NCI-H460 (cell line): ENCODE data around the gene PLEKHG4. TPM values are rescaled to one million over a fixed set of nuclear protein-coding genes. Genes with fewer than 3 reads are reported as not detected.

ENCODE experiments used
- DNase-seq: peaks from one replicate; pipeline ENCODE4 v3.0.0-alpha.2; 2016; ENCODE audit warnings: low read depth; ENCODE audit errors: extremely low read depth
- total RNA-seq: library from RNA; depleted of rRNA; stranded (reverse); fragments of >200 nt; shearing (Covaris generic); gene quantifications from 2 replicates; pipeline ENCODE4 v1.2.3, GENCODE V29; 2014

PLEKHG4 gene
- total RNA-seq, 1 experiment from 2014 or later = 9.1 TPM

GRCh38 chr16:67244387-67245185 is 34.7 kb upstream of the PLEKHG4 start:
- DNase-seq = peak; percentile 59

GRCh38 chr16:67245186-67245585 is 34.1 kb upstream of the PLEKHG4 start:
- DNase-seq = no peak

DNA sequence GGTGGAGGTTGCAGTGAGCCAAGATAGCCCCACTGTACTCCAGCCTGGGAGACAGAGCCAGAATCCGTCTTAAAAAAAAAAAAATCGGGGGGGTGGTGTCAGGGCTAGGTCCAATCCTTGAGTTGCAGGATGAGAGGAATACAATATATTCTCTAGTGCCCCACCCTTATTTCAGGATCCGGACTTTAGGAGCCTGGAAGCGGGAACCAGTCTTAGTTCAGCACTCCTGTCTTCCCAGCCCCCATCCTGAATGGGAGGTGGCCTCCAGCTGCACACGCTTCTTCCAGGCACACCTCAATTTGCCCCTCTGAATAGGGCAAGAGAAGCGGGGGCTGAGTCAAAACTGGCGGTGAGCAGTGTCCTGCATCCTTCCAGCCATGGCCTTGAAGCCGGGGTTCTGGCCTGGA is 33.7 kb upstream of the PLEKHG4 start:
- no peak for DNase-seq

GRCh38 chr16:67246081-67246755 is 33.1 kb upstream of the PLEKHG4 start:
- DNase-seq = peak; percentile 69

DNA sequence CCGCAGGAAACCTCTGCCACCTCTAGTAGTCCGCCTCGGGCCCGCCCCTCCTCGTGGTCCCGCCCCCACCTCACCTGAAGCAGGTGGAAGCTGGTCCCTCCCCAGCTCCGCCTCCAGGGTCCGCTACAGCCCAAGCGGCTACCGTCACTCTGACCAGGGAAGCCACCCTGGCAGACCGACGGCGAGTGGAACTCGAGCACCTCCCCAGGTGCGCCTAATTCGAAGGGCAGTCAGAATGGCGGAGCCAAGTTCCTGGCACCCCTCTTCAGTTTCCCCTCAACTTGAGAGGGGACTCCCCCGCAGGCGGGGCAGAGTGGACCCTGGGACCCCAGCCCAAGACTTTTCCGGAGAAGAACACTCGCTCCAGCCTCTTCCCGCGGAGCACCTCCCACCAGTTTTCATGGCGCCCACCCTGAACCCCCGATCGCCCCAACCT is 32.6 kb upstream of the PLEKHG4 start:
- DNase-seq = no peak

DNA sequence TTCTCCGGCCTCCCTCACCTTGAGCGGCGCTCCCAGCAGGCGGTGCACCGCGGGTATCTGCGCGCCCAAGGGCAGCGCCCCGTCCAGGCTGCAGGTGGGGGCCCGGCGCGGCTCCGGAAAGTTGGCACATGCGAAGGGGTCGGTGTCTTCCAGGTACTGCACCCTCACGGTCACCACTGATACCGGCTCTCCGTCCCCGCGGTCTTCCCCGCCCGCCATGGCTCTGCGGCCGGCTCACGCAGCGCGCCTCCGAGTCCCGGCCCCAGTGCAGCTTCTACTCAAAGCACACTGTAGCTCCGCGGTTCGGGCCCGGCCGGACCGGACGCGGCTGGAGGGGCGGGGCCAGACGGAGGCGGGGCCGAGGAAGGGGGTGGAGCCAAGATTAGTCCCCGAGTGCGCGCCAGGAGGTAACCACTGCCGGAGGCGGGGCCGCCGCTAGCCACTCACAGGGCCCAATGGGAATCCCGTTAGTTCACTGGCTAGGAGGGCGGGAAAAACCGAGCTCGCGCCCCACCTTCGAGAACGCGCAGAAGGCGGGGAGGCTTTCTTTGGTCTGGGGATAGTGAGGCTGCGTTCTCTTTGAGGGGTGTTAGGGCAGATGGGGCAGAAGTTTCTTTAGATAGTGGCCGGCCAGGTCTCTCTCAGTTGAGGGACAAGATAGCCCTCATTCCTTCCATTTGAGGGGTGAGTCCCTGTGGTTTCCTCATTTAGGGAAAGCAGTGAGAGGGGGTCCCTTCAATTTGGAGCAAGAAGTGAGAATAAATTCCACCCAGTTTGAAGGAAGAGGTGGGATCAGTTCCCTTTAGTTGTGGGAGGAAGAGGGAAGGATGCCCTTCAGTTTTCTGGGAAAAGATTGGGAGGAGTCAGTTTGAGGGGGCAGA is 31.9 kb upstream of the PLEKHG4 start, which contains the start of gene FHOD1:
TSS of gene FHOD1 (minus strand) at position 290 of the 881 bp plus-strand sequence. CDS start at position 219, 71 bp downstream.
- DNase-seq = peak; percentile 98

DNA sequence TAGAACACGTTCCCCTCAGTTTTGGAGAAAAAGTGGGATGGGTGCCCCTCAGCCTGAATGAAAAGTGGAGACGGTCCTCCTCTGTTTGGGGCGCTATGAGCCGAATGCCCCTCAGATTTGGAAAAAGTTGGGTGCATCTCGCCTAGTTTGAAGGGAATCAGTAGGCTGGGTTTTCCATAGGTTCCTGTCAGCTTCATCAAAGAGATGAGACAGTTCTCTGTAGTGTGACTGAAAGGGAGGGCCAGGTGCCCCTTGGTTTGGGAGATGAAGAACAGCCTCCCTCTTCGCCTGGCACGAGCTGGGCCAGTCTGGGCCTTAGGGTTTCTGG is 31.3 kb upstream of the PLEKHG4 start:
- no peak for DNase-seq

DNA sequence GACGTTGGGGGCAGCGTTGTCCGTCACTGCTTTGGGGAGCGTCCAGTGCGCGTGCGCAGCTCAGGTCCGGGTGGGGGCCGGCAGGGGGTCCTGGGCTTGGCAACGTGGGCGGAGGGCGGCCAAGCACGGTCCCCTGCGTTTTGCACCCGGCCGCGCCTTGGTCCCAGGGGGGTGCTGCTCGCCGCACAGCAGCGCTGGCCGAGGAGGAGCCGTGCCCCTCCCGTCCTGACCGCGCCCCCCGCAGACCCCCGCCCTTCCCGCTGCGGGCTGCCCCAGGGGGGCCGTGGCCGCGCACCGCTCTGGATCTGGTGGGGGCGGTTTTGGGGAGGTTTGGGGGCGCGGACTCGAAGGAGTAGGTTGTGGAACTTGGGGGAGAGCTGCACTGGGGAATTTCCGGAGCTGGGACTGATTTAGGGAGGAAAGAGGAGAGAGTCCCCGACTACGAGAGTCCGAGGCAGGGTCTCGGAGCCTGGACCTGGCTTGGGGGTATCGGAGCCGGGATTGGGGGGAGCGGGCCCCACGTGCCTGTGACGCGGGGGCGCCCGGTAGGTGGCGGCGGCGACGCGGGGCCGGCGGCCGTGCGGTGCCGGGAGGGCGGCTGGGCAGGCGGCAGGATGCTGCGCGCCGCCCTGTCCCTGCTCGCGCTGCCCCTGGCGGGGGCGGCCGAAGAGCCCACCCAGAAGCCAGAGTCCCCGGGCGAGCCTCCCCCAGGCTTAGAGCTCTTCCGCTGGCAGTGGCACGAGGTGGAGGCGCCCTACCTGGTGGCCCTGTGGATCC is 30.7 kb upstream of the PLEKHG4 start, which contains the start of gene SLC9A5:
TSS of gene SLC9A5 (plus strand) at position 579 of the 777 bp plus-strand sequence. CDS start at position 615, 36 bp downstream.
- DNase-seq = no peak

DNA sequence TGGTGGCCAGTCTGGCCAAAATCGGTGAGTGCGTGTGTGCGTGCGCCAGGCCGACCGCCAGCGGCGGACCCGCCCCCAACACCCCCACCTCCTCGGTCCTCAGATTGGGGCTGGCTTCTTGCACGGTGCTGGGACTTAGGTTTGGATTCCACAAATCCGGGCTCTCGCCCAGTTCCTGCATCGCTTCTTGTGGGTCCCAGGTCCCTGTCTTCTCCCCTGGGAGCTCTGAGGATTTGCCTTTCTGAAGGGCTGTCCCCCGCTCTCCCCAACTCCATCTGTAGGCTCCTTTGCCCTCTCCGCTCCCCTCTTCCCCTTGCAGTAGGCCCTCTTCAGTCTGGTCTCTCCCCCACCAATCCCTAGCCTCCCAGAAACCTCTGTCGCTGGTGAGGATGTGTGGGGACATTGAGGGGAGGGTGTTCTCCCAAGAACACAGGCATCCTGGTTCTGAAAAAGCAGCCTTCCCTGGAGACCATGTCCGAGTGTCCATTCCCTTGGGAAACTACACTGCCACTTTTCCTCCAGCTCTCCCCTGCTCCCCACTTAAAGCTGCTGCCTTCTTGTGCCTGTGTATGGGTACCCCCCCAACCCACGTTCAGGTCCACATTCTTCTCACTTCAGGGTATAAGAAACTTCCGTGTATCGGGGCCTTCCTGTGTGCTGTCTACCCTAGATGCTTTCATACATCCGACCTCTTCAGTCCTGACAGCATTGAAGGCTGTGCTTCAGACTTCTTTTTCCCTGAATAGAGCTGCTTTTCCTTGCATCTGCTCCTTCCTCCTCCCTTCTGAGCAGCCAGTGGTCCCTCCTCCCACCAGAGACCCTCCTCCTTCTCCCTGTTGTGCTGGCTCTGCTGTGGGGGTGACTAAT is 29.9 kb upstream of the PLEKHG4 start:
- no peak for DNase-seq

DNA sequence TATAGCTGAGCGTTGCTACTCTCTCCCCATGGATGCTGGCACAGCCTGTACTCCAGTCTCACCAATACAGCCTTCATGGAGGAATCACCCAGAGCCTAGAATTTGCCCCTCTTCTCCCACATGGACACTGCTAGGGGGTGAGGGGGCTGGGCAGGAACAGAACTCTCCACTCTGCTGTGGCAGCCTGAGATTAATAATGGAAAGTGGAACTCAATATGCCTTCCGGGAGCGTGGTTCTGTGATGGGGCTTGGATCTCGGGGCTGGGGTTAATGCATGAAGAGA is 29.3 kb upstream of the PLEKHG4 start:
- DNase-seq = no peak

DNA sequence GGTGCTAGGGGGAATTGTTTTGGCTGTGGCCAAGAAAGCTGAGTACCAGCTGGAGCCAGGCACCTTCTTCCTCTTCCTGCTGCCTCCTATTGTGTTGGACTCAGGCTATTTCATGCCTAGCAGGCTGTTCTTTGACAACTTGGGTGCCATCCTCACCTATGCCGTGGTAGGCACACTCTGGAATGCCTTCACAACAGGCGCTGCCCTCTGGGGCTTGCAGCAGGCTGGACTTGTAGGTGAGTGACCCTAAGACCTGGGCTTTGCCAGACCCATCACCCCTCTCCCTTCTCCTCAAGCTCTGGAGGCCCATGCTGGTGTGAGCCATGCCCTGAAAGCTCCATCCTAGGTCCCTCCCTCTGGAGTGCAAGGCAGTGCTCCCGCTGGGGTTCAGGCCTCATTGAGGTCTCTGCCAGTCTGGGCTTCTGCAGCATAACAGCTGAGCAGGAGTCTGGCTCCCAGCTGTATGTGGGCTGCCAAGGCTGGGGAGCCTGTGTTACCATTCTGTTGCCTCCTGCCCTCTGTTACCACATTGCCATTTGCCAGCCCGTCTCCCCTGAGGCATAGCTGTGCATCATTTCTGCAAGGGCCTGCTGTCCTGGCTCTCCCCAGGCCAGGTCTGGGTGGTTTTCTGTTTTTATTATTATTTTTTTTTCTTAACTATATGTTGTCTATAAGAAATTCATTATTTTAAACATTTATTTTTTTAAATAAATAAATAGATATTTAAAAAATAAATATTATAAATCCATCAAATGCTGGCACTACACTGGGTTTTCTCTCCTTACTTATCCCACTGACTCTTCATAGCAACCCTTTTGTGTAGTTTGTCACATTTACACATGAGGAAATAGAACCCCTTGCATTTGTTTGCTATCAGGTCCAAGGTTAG is 26.5 kb upstream of the PLEKHG4 start:
- no peak for DNase-seq

- no peak for DNase-seq
Measured at GRCh38 chr16:67254801-67255552, 24.4 kb upstream of the PLEKHG4 start.

GRCh38 chr16:67255553-67256221 is 23.6 kb upstream of the PLEKHG4 start:
- DNase-seq = no peak

DNA sequence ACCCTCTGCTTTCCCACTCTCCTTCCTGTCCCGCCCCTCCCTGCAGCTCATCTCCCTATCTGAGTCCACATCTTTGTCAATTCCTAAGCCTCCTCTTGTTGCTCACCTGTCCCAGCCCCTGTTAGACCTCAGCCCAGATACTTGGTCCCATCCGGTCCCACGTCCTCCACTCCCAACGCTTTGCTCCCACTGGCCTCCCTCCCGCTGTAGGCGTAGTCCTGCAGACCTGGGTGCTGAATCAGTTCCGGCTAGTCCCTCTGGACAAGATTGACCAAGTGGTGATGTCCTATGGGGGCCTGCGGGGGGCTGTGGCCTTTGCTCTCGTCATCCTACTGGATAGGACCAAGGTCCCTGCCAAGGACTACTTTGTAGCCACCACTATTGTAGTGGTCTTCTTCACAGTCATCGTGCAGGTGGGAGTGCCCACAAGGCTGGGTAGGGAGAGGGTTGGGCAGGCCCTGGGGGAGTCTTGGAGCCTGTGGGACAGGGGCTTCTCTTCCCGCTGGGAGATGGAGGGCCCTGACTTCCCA is 22.6 kb upstream of the PLEKHG4 start:
- DNase-seq = no peak

GRCh38 chr16:67257486-67258160 is 21.7 kb upstream of the PLEKHG4 start:
- no peak for DNase-seq

GRCh38 chr16:67258161-67258835 is 21.0 kb upstream of the PLEKHG4 start:
- no peak for DNase-seq
